MM.1S (cell line): ENCODE results near the gene COL5A1.

ENCODE experiments used
- DNase-seq: peaks from one replicate; pipeline ENCODE4 v3.0.0-alpha.2; 2015
- H2AFZ ChIP-seq: fragments of 300-600 bp; sonication (generic); 2 replicates; pipeline ENCODE4 v1.6.0; 2016; ENCODE audit warnings: antibody characterized with exemption, low read length
- H3F3A ChIP-seq: fragments of 300-600 bp; sonication (generic); 2 replicates; pipeline ENCODE4 v1.6.1; 2016; ENCODE audit warnings: mild to moderate bottlenecking, antibody characterized with exemption, low read length, moderate library complexity, mixed read lengths; ENCODE audit not compliant: insufficient read depth
- H3K27ac ChIP-seq: fragments of 300-600 bp; sonication (generic); 2 replicates; pipeline ENCODE4 v1.5.1; 2016; ENCODE audit warnings: mild to moderate bottlenecking, low read length
- H3K27me3 ChIP-seq: fragments of 300-600 bp; sonication (generic); replicated peaks from 2 replicates; pipeline ENCODE4 v1.6.0; 2016; ENCODE audit warnings: low read length; ENCODE audit not compliant: insufficient read depth
- H3K36me3 ChIP-seq: fragments of 300-600 bp; sonication (generic); replicated peaks from 2 replicates; pipeline ENCODE4 v1.6.1; 2016; ENCODE audit warnings: mild to moderate bottlenecking, low read length, mixed read lengths; ENCODE audit not compliant: insufficient read depth
- H3K4me1 ChIP-seq: fragments of 300-600 bp; sonication (generic); 2 replicates; pipeline ENCODE4 v1.6.1; 2016; ENCODE audit warnings: low read length, mixed read lengths
- H3K4me2 ChIP-seq: fragments of 300-600 bp; sonication (generic); 2 replicates; pipeline ENCODE4 v1.6.0; 2016; ENCODE audit warnings: low read depth, low read length
- H3K4me3 ChIP-seq: fragments of 300-600 bp; sonication (generic); 2 replicates; pipeline ENCODE4 v1.5.1; 2016; ENCODE audit warnings: low read length, mixed read lengths
- H3K79me2 ChIP-seq: fragments of 300-600 bp; sonication (generic); 2 replicates; pipeline ENCODE4 v1.6.1; 2016; ENCODE audit warnings: mixed run types, low read length, mixed read lengths
- H3K9ac ChIP-seq: fragments of 300-600 bp; sonication (generic); 2 replicates; pipeline ENCODE4 v1.6.1; 2016; ENCODE audit warnings: low read length, mixed read lengths
- H3K9me2 ChIP-seq: fragments of 300-600 bp; sonication (generic); replicated peaks from 2 replicates; pipeline ENCODE4 v1.6.1; 2016; ENCODE audit warnings: mild to moderate bottlenecking, low read length, mixed read lengths; ENCODE audit not compliant: insufficient read depth
- H3K9me3 ChIP-seq: fragments of 300-600 bp; sonication (generic); replicated peaks from 2 replicates; pipeline ENCODE4 v1.6.1; 2016; ENCODE audit warnings: mild to moderate bottlenecking, low read length, mixed read lengths; ENCODE audit not compliant: insufficient read depth
- H4K20me1 ChIP-seq: fragments of 300-600 bp; sonication (generic); 2 replicates; pipeline ENCODE4 v1.6.1; 2016; ENCODE audit warnings: mild to moderate bottlenecking, low read length, moderate library complexity, mixed read lengths; ENCODE audit not compliant: insufficient read depth
- EZH2 ChIP-seq: fragments of 300-600 bp; sonication (generic); optimal IDR thresholded peaks from 2 replicates; pipeline ENCODE3; 2017; ENCODE audit warnings: low read depth, mild to moderate bottlenecking, antibody characterized with exemption, low read length, mixed read lengths
- EZH2phosphoT487 ChIP-seq: fragments of 300-600 bp; sonication (generic); IDR thresholded peaks from 2 replicates; pipeline ENCODE4 v1.6.1; 2018; ENCODE audit warnings: antibody characterized with exemption, low read length
- TF ChIP-seq, protein P1 (sequence below): fragments of 300-600 bp; sonication (generic); IDR thresholded peaks from 2 replicates; pipeline ENCODE4 v1.5.1; 2016; ENCODE audit warnings: antibody characterized with exemption, low read length, mixed read lengths

COL5A1 gene

GRCh38 chr9:134853893-134854292 is 212.3 kb downstream of the COL5A1 start:
- H3K4me1 ChIP-seq: no peaks in the 10 kb centered on the region
- H3K9me3 ChIP-seq: no peaks in the 10 kb centered on the region
- H3K79me2 ChIP-seq: no peaks in the 10 kb centered on the region
- H4K20me1 ChIP-seq: no peaks in the 10 kb centered on the region
- no peak overlapping the region for H3K4me3 ChIP-seq
- no peak overlapping the region for H3K27ac ChIP-seq
- DNase-seq: no peak
- peaks cover 23% of the 10 kb centered on the region; the same call in 1 of the 2 replicates for H3K27me3 ChIP-seq
- no peaks in the 10 kb centered on the region for H3K9me2 ChIP-seq
- H2AFZ ChIP-seq: no peak overlapping the region
- H3K4me2 ChIP-seq: no peak overlapping the region
- no peaks in the 10 kb centered on the region for H3F3A ChIP-seq
- H3K9ac ChIP-seq: no peak overlapping the region
- no peak for TF ChIP-seq EZH2
- TF ChIP-seq, protein P1, sequence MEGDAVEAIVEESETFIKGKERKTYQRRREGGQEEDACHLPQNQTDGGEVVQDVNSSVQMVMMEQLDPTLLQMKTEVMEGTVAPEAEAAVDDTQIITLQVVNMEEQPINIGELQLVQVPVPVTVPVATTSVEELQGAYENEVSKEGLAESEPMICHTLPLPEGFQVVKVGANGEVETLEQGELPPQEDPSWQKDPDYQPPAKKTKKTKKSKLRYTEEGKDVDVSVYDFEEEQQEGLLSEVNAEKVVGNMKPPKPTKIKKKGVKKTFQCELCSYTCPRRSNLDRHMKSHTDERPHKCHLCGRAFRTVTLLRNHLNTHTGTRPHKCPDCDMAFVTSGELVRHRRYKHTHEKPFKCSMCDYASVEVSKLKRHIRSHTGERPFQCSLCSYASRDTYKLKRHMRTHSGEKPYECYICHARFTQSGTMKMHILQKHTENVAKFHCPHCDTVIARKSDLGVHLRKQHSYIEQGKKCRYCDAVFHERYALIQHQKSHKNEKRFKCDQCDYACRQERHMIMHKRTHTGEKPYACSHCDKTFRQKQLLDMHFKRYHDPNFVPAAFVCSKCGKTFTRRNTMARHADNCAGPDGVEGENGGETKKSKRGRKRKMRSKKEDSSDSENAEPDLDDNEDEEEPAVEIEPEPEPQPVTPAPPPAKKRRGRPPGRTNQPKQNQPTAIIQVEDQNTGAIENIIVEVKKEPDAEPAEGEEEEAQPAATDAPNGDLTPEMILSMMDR: no peak
- TF ChIP-seq EZH2phosphoT487: no peak
- H3K36me3 ChIP-seq: no peaks in the 10 kb centered on the region

- Histone ChIP-seq H3K27ac (no peak overlapping the region), H3K79me2 (no peaks in the 10 kb centered on the region), H3K4me1 (no peaks in the 10 kb centered on the region), H3F3A (no peaks in the 10 kb centered on the region), H3K9me2 (no peaks in the 10 kb centered on the region), H3K9me3 (no peaks in the 10 kb centered on the region), H3K4me3 (no peak overlapping the region), H3K4me2 (no peak overlapping the region), H3K9ac (no peak overlapping the region), H3K27me3 (peaks cover 27% of the 10 kb centered on the region; the same call in 1 of the 2 replicates), H2AFZ (no peak overlapping the region), H4K20me1 (no peaks in the 10 kb centered on the region), H3K36me3 (no peaks in the 10 kb centered on the region)
- TF ChIP-seq EZH2phosphoT487 (no peak), EZH2 (no peak)
- TF ChIP-seq, protein P1: no peak
- DNase-seq: no peak
Measured at GRCh38 chr9:134854541-134854981, 213.0 kb downstream of the COL5A1 start.

- TF ChIP-seq, protein P1: no peak
- TF ChIP-seq EZH2phosphoT487 (no peak), EZH2 (no peak)
Measured at GRCh38 chr9:134855231-134855899, 213.8 kb downstream of the COL5A1 start.

More at GRCh38 chr9:134855231-134855899, 213.8 kb downstream of the COL5A1 start:
- Histone ChIP-seq H3K27me3 (peaks cover 27% of the 10 kb centered on the region; the same call in 1 of the 2 replicates), H4K20me1 (no peaks in the 10 kb centered on the region), H3K79me2 (no peaks in the 10 kb centered on the region), H3K4me2 (no peak overlapping the region), H3K27ac (no peak overlapping the region), H2AFZ (no peak overlapping the region), H3K4me3 (no peak overlapping the region), H3F3A (no peaks in the 10 kb centered on the region), H3K4me1 (no peaks in the 10 kb centered on the region), H3K9me3 (no peaks in the 10 kb centered on the region), H3K36me3 (no peaks in the 10 kb centered on the region), H3K9ac (no peak overlapping the region), H3K9me2 (no peaks in the 10 kb centered on the region)
- DNase-seq: no peak
